DMS114 treated with DMSO at 0.1 percent for 48 hours (cell line): Measurements from ENCODE around the gene MTFR2.

Source experiments
- DNase-seq: peaks from one replicate; lab custom pipeline; 2025; ENCODE audit not compliant: unreplicated experiment; lab: John Stamatoyannopoulos, UW

MTFR2 gene

GRCh38 chr6:136189104-136189503, 61.0 kb downstream of the MTFR2 start:
- no peak for DNase-seq

DNA sequence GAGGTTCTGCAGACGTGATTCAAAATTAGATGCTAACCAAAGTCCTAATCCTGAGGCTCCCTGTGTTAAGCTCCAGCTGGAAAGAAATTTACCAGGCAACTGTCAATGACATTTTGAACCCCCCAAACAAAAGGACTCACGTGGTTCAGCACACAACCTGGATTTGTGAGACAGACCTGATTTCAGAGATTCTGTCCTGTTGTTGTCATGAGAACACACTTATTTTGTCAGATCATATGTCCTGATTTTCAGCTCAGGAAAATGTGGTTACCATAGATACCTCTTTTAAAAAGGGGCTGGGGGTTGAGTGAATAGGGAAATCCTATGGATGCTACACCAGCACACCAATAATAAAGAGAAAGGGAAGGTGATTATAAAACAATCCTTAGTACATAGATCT, 61.6 kb downstream of the MTFR2 start:
- no peak for DNase-seq

GRCh38 chr6:136186363-136186762, 63.7 kb downstream of the MTFR2 start:
- DNase-seq, result no peak

- no peak for DNase-seq
Observed at GRCh38 chr6:136184738-136185137, 65.4 kb downstream of the MTFR2 start.

DNA sequence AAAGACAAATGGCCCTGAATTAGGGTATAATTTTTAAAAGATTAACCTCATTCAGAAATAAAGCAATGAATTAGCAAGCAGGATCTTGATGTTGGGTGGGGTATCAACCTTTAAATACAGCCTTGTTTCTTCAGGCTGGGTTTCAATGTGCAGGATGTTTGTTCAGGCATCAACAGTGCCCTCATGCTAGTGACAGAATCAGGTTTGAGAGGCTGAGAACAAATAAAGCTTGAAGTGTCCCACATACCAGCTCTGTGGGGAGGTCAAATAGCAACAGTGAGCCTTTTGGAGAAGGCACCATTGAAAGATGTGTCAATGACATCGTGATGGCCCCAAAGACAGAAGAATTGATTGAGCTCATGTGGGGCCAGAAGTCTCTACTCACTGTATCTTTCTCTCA, 68.2 kb downstream of the MTFR2 start:
- no peak for DNase-seq

- DNase-seq, result no peak
Observed at GRCh38 chr6:136181512-136181833, 68.6 kb downstream of the MTFR2 start.
